HS-5 (cell line): ENCODE results near the gene ANXA7.
A peak's percentile ranks its signal among the peaks of the same experiment; 100 is the strongest.
"Not testable (repeated sequence)": the region's sequence is repeated elsewhere in the genome, so short reads cannot be mapped to it uniquely, and the experiment has no call there.

Source experiments
- DNase-seq: peaks from one replicate; pipeline ENCODE4 v3.0.0-alpha.2; 2012; ENCODE audit warnings: low read depth

ANXA7 gene

DNA sequence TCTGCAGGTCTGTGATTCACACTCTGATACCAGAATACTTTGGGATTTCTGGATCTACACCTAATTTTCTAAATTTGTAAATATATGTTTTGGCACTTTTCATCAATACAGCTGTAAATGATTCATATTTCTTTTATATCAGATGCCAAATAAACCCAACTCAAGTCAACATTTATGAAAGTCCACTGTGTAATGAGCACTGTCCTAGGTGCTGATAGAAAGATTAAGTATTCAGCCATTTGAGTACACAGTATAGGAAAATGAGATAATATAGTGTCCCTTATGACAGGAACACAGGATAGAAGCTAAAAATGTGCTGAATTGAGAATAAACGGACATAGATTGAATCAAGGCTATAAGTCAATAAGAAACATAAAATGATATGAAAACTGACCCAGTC, 6.4 kb downstream of the ANXA7 start:
- no peak for DNase-seq

DNA sequence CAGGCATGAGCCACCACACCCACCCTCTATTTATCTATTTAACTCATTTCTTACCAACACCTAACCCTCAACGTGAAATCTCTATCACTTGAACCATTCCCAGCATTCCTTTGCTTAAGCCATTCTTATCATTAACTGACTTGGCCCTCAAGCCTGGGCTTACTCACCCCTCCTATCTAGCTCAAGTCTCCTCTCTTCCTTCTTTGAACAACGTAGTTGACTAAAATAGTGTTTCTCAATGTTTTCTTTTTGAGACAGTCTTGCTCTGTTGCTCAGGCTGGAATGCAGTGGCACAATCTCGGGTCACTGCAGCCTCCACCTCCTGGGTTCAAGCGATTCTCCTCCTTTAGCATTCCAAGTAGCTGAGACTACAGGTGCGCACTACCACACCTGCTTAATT, 7.0 kb downstream of the ANXA7 start:
- no peak for DNase-seq

DNA sequence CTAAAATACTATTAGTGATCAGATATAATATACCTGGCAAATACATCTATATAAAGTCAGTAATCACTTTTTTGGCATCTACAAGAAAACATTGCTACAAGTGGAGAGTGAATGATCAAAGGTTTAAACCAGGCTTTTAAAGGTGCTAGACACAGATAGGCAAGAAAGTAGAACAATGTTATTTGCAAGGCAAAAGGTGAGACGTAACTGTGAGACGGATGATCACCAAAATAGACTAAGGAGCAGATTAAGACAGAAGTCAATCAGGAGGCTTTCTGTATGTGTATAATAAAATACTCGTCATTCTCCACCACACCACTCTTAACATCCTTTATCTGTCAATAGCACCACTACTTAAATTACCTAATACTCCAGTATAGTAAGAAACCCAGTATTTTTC, 8.3 kb downstream of the ANXA7 start:
- DNase-seq: no peak

- DNase-seq: no peak
These were observed 9.2 kb downstream of the ANXA7 start for GRCh38 chr10:73404690-73405089.

DNA sequence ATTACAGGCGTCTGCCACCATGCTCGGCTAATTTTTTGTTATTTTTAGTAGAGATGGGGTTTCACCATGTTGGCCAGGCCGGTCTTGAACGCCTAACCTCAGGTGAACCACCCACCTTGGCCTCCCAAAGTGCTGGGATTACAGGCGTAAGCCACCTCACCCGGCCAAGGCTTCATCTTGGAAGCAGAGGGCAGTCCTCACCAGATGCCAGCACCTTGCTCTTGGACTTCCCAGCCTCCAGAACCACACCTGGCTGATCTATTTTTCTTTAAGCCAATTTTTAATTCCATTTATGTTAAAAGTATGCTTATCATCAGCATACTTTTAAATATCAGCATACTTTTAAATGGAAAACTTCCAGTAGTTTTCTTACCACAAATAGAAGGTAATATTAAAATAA, 12.2 kb downstream of the ANXA7 start:
- DNase-seq: no peak

GRCh38 chr10:73399063-73399462, 14.8 kb downstream of the ANXA7 start:
- no peak for DNase-seq

DNA sequence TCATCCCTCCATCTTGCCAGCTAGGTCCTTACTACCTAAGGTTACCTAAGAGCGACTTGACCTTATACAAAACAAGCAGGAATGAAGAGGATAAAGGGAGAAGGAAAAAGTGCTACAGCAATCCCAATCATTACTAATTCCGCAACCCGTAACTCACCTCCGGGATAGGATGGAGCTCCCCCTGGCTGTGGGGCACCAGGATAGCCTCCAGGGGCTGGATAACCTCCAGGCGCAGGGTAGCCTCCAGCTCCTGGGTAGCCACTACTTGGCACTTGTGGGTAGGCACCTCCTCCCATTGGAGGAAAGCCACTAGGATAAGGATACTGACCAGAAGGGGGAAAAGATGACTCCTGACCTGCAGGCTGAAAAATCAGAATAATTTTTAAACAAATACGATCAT, 15.8 kb downstream of the ANXA7 start:
- no peak for DNase-seq

DNA sequence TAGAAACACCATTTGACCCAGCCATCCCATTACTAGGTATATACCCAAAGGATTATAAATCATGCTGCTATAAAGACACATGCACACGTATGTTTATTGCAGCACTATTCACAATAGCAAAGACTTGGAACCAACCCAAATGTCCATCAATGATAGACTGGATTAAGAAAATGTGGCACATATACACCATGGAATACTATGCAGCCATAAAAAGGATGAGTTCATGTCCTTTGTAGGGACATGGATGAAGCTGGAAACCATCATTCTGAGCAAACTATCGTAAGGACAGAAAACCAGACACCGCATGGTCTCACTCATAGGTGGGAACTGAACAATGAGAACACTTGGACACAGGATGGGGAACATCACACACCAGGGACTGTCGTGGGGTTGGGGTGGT, 19.5 kb downstream of the ANXA7 start:
- DNase-seq: not testable (repeated sequence)

- DNase-seq: no peak
These were observed 25.6 kb downstream of the ANXA7 start for GRCh38 chr10:73388228-73388627.

- no peak for DNase-seq
These were observed 27.3 kb downstream of the ANXA7 start for GRCh38 chr10:73386583-73386982.

DNA sequence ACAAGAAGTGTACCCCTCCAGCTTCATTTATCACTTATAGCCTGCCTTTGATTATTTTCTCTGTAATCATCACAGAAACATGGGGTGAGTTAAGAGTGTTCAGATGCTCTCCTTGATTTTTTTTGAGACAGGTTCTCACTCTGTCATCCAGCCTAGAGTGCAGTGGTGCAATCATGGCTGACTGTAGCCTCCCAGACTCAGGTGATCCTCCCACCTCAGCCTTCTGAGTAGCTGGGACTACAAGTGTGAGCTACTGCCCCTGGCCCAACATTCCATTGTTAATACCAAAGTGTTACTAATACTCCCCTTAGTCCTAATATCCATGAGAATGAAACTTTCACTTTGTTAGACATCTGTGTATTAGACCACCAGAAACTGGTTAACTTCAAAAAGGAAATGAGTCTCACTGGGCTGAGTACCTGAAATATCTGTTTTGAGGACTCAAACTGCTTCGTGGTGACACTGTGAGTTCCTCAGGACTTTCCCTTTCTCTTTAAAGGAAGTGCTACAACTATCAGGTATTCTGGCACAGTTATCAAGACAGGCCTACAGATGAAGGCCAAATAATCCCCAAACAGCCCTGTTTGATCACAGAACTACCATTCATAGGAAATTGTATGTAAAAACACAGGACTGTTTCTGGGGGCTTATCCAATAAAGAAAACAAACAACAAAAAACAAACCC, 34.7 kb downstream of the ANXA7 start:
- no peak for DNase-seq

DNA sequence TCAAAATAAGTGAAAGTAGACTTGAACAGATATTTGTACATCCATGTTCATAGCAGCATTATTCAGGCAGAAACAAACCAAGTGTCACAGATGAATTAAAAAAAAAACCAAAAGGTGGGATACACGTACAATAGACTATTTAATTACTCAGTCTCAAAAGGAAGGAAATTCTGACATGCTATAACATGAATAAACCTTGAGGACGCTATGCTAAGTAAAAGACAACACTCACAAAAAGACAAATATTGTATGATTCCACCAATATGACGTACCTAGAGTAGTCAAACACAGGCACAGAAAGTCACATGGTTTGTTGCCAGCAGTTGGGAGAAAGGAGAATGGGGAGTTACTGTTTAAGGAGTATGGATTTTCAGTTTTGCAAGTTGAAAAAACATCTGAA, 37.2 kb downstream of the ANXA7 start:
- DNase-seq: no peak

DNA sequence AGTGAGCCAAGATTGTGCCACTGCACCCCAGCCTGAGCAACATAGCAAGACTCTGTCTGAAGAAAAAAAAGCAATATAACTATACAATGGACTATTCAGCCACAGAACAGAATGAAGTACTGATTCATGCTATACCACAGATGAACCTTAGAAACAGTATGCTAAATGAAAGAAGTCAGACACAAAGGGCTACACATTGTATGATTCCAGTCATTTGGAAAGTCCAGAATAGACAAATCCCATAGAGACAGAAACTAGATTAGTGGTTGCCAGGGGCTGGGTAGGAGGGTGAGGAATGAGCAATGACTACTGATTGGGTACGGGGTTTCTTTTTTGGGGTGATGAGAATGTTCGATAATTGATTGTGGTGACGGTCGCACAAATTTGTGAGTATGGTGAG, 45.6 kb downstream of the ANXA7 start:
- DNase-seq: no peak

- no peak for DNase-seq
These were observed 47.2 kb downstream of the ANXA7 start for GRCh38 chr10:73366381-73367298.

GRCh38 chr10:73364964-73365363, 48.9 kb downstream of the ANXA7 start:
- no peak for DNase-seq

DNA sequence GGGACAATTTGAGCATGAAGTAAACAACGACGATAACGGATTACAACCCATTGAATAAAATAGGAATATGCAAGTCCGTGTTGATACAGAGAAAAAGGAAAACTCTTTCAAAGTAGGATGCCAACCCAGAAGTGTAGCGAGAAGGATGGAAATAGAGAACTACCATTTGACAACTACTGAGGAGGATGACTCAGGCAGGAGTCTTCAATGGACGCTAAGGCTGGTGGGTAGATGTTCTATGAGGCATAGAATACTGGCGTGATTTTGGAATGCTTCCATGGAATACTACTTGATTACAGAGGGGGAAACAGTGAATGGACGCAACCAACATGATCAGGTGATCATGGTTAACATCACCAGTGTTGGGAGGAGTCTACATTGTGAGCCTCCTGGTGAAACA, 54.4 kb downstream of the ANXA7 start:
- no peak for DNase-seq

DNA sequence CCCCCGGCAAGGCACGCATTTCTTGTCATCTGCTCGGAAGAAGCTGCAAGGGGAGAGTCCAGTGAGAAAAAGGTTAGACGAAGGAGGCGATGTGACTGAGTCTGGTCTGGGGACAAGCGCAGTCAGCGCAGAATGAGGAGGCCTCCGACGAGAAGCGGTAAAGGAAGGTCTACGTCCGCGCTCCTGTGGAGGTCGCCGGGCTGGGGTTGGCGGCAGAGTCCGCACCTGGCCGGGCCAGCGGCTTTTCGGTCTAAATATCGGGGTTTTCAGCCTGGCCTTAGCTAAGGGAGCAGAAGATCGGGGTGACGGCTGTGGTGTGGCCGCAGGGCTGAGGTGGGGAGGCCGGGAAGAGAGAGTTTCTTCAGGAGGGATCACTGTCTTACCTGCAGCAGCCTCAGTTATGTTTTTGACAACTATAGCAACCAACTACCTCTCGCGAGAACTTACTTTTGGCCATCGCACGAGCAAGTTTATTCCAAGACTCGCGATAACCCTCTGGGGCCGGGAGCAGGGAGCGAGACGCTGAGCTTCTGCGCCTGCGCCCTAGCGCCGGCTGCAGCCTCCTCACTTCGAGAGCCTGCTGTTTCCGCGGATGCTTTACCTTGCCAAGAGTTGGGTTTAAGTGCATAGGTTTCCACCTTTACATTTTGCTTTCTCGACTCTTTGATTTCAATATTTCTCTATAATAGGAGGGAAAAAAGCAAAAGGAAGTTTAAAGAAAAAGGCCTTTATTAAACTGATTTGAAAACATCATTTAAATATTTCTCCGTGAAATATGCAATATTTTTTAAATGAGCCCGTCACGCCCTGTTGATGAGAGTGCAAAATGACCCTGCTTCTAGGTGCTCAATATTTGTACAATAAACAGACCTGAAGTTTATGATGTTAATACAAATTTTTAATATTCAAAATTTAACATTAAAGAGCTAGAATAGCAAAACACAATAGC, 55.3 kb downstream of the ANXA7 start, which contains the start of gene CFAP70:
Gene CFAP70, minus strand, starts transcription at position 534 of the 949 bp plus-strand sequence. CDS start 4,068 bp downstream, outside the sequence.
- DNase-seq: peak; percentile 56

DNA sequence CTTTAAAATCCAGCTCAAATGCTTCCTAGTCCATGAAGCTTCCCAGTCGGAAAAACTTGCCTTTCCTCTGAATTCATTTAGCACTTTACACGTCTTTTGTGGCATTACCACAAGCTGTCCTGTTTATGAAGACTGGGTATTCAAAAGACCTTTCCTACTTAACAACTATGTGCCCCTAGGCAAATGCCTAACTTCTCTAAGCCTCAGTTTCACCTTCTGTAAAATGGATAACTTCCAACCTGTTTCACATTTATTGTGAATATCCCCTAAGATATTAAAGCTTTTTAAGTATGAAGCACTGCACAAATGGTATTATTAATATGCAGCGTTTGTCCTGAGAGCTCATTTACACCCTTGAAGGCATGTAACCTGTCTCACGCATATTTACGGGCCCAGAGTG, 56.0 kb downstream of the ANXA7 start:
- DNase-seq: no peak

DNA sequence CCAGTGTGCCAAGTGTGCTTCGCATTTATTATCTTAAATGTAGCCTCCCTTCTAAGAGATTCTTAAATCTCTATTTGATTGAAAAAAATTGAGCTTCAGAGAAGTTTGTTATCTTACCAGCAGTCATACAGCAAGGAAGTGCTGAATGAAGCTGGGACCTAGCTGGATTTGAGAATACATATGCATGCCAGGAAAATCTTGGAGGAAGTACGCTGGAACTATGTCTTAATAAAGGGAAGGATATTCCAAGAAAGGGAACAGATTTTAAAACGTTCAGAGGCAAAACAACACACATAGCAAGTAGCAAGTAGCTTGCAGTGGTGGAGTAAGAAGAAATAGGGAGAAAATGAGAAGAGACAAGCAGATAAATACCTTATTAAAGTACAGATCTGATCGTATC, 56.7 kb downstream of the ANXA7 start:
- DNase-seq: no peak

DNA sequence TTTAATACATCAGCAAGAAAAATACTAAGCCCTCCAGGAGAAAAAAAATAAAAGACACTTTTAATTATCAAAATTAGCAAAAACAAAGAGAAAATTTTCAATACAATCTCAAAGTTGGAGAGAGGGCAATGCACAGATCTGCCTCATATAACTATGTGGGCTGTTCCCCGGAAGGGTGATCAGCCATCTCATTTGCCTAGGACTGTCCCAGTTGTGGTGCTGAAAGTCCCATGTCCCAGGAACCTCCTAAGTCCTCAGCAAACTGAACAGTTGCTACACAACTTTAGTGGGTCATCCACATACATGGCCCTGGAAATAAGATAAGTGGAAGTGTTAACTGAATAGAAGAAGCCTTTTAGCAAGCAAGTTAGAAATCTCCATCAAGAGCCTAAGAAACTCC, 69.6 kb downstream of the ANXA7 start:
- DNase-seq: no peak

DNA sequence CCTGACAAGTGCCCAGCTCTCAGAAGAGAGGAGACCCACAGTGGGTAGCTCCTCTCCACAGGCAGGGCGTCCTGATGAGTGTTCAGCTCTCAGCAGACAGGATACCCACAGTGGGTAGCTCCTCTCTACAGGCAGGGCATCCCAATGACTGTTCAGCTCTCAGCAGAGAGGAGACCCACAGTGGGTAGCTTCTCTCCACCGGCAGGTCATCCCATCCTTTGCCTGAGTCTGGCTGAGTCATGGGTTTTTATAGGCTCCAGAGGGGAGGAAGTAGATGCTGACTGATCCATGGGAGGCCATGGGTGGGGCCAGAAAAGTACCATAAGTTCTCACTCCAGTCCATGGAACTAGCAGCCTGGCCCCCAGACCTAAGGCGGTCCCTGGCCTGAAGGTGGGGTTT, 73.7 kb downstream of the ANXA7 start:
- no peak for DNase-seq

DNA sequence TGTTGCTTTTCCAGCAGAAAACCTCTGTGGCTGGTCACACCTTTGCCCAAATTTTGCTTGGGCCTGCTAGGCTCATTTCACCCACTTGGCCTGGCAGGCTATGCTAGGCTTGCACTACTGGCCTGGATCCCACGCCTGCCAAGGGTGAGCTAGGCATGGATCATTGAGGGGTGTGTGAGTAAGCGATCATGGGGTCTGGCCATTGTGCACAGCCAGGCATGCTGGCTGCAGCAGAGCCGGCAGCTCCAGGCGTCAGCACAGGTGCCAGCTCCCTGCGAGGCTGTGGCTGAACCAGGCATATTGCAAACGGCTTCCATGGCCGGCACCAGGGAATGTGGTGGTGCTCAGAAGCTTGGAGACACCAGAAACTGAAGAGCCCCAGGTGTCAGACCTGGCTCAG, 74.4 kb downstream of the ANXA7 start:
- DNase-seq: no peak
